Measurements from ENCODE around the gene FAM111B.

Gene FAM111B

DNA sequence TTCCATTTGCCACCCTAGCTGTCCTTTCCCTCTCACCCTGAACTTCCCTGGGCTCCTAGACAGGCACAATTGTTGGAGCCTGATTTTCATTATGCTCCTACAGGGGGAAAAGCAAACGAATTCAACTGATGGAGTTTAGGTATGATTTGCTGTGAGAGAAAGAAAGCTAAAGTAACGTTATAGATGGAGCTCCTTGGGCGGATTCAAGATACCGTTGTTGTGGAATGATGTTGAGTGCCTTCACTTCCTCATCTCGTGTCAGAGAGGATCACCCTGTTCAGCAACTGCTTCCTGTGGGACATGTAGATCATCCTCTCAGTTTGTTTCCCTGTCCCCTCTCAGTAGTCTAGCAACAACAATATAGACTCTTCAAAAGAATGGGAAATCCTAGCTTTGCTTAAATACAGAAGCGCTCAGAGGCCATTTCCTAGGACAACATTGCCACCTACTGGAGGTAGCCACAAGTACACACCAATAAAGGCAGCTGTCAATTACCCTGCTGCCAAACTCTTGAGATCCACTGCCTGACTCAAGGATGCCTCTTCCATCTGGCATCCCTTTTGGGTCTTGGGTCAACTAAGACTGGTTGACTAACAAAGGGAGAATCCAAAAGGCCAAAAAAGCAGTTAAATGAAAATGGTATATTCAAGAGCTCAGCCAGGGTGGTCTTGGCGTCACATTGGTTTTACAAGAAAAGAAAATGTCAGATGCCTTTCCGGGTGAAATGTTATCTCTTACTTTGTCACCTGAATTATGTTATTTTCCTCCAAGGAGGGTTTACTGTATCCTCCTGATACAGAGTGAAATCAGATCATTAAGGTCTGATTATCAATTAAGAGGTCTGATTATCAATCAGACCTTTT, 51.4 kb downstream of the FAM111B start:
- DNase-seq (ENCODE audit: low read depth), result no peak

DNA sequence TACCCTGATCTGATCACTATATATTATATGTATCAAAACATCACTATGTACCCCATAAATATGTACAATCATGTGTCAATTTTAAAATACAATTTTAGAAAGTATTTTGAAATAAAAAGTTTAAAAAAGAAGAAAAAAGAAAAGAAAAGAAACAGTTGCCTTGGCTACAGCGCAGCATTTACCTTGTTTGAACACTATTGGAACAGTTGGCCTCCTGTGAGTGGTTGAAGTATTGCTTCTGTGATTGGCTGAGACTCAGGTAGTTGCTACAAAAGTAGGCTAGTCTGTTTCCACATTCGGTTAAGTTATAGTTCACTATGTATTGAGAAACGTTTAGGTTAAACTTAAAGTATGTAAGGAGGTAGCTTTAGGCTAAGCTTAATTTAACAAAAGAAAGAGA, 57.0 kb downstream of the FAM111B start:
- no peak for DNase-seq (ENCODE audit: low read depth)

DNA sequence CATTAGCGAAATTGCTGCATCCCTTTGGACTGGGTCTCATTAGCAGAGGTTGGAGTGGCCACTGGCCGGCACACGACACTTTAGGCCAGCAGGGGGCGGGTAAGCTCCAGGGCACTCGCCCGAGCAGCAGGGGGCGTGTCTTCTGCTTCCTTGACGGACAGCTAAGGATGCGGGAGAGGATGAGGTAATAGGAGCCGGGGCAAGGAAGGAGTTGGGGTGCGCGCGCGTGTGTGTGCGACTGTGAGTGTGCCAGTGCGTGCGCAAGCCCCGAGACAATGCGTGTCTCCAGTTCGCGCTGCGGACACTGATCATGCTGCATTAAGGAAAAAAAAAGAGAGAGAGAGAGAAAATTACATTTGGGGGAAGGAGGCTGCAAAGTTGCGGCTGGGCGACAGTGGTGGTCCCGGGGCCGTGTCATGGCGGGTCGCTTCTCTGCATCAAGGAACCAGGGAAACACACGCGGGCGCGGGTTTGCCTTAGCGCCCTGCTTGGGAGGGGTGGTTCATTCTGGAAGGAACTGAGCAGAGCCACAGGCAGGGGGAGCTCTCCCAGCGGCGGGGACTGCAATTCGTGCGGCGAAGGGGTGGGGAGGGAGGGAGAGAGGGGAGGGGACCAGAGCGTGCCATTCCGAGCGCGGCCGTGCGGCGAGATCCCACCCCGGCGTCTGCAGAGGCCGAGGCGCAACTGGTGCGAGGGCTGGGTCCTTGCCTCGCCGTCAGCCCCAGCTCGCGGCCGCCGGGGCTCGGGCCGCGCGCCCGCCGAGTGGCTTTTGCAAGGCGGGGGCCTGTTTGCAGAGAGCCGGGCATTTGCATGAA, 64.7 kb downstream of the FAM111B start, which contains the start of gene DTX4:
Gene DTX4 (plus strand): TSS at position 625 of the 815 bp plus-strand sequence. CDS start 464 bp downstream, outside the sequence.
- peak; percentile 85 for DNase-seq (ENCODE audit: low read depth)

DNA sequence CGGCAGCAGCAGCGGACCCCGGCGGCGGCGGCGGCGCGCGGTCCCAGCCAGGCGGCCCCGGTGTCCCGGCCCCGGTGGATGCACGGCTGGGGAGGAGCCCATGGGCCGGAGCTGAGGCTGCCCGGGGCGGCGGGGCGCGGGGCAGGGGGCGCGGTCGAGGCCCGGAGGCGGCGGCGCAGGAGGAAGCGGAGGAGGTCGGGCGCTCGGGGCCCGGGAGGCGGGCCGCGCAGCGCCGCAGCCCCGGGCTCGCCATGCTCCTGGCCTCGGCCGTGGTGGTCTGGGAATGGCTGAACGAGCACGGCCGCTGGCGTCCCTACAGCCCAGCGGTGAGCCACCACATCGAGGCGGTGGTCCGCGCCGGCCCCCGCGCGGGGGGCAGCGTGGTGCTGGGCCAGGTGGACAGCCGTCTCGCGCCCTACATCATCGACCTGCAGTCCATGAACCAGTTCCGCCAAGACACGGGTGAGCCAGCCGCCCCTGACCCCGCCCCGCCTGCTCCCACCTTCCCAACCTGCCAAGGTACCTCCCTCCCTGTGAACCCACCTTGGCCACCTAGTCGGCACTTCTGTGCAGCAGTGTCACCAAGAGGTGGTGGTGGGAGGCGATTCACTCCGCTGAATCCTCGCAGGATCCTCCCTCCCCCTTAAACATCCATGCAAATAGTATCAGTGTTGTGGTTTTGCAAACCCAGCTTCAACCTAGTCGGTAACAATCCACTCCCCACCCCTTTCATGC, 65.5 kb downstream of the FAM111B start:
- DNase-seq (ENCODE audit: low read depth), result no peak

DNA sequence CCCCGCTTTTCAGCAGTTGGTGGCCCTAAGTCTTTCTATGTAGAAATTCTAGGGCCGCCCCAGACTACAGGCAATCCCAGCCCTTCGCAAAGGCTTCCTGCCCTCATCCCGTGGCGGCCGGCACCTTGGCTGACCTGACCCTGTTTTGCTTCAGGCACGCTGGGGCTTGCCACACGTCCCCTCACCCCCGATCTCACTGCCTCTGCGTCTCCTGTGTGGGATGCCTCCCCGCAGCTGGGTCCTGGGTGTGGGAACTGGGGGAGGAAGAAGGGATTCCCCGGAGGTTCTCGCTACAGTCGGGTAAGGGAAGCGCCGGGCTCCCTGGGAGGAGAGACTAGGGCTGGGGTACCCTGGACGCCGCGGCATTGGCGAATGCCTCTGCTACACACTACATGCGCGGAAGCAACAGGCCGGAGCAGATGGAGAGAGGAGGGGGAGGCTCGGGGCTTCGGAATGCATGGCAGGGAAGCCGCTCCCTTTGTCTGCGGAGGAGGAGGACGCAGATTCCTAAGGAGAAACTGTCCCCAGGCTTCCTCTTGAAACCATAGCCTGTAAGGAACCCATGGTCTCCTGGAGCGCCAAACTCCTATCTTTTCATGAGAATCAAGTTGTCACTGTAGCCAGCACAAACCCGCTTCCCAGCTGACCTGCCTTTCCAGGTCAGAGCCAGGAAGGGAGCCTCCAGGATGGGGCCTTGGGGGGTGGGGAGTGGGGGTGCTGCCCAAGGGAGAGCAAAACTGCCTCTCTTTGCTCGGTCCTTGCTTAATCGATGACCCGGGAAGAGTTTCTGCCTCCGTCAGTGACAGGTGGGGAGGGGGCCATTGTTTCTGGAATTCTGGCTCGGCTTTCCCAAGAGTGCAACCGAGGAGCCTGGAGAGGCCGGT, 66.3 kb downstream of the FAM111B start:
- DNase-seq (ENCODE audit: low read depth), result no peak

DNA sequence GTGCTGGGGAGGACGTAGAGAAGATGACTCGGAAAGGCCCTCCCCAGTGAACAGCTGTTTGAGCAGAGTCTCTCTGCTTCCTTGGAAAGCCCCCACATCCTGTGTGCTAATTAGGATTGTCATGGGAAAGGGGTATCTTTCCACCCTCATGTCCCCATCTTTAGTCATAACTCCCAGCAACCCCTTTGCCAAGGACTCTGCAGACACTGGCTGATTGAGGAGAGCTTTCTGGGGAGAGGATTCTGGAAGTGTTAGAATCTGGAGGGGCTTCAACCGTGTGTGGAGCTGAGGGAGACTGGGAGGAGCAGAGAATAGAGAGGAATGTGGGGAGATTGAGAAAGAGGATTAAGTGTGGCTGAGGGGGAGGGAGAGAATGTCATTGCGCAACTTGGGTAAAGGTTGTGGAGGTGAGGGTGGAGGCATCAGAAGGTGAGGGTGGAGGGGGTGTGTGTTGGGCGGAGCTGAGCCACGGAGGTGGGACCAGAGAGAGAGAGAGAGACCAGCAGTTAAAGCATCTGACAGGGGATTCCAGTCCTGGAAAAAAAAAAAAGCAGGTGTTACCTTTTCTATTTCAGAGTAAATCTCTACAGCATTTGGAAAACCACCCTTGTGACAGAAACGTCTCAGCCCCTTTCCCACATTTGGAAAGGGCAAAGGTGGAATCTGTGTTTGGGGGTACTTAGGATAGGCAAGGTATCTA, 67.1 kb downstream of the FAM111B start:
- no peak for DNase-seq (ENCODE audit: low read depth)

DNA sequence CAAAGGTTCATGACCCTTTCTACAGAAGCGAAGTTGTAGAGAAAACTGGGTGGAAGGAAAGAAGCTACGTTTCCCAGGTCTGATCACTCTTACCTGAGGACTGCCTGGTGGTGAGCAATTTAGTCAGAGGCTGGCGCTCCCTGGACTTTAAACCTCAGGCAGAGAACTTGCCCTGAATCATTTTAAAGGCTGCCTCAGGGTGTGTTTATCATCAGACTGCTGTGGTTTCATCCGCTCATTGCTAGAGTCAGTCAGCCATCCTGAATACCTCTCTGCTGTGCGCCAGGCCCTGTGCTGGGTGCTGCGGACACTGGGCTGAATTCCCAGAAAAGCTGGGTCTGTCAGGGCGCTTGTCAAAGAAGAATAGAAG, 67.6 kb downstream of the FAM111B start:
- no peak for DNase-seq (ENCODE audit: low read depth)

DNA sequence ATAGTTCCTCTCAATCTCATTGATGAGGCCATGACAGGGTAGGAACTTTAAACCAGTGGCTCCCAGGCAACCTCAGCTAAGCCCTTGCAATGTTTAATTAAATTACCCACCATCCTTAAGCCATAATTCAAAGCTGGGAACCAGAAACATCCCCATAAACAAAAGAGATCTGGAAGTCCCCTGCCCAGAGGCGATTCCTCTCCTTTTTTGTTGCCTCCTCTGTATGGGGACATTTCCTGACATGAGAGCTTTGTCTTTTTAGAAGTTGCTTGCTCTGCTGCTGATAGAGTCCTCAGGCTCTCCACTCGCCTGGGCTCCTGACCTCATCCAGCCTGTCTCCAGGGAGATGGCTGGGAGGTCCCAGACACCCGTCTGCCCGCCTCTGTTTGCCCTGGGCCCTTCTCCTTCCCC, 68.1 kb downstream of the FAM111B start:
- DNase-seq (ENCODE audit: low read depth), result no peak

DNA sequence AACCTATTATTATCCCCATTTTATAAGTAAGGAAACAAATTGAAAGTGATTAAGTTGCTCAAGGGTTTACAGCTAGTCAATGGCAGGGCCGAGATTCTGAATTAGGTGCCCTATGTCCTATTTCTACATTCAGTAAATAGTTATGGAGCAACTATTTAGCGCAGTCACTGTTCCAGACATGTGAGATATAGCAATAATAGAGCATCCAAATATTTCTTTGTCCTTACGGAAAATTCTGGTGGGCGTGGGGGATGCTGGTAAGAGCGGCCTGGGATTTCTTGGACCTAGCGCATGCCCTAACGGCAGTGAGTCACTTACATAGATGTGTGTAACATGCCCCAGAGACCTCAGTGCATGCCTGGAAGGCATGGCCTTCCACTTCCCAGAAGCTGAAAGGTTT, 69.3 kb downstream of the FAM111B start:
- DNase-seq (ENCODE audit: low read depth), result no peak
